Mucosa of rectum (tissue), 2 donors: ENCODE data around the gene SEPTIN5.
"Not testable (repeated sequence)": the region's sequence is repeated elsewhere in the genome, so short reads cannot be mapped to it uniquely, and the experiment has no call there.

Source experiments
- H3K27ac ChIP-seq, 2 donors: one replicate each; pipeline ENCODE4 v1.7.0; 2013; ENCODE audit warnings: inconsistent platforms in 2 of 2, low read depth in 2 of 2, low read length in 2 of 2
- H3K27me3 ChIP-seq, 2 donors: one replicate each; pipeline ENCODE4 v1.7.0; 2013; ENCODE audit warnings: low read length in 2 of 2; ENCODE audit not compliant: control insufficient read depth in 2 of 2, insufficient read depth in 2 of 2
- H3K36me3 ChIP-seq, 2 donors: one replicate each; pipeline ENCODE4 v1.7.0; 2013; ENCODE audit warnings: low read length in 2 of 2; ENCODE audit not compliant: control insufficient read depth in 2 of 2, insufficient read depth in 2 of 2
- H3K4me1 ChIP-seq, 2 donors: one replicate each; pipeline ENCODE4 v1.7.0; 2013; ENCODE audit warnings: low read length in 2 of 2, mild to moderate bottlenecking in 1 of 2; ENCODE audit not compliant: control insufficient read depth in 2 of 2, insufficient read depth in 2 of 2
- H3K4me3 ChIP-seq, 2 donors: one replicate each; pipeline ENCODE4 v1.7.0; 2013; ENCODE audit warnings: low read length in 2 of 2
- H3K9ac ChIP-seq, 2 donors: one replicate each; pipeline ENCODE4 v1.7.0; 2013; ENCODE audit warnings: low read length in 2 of 2, low read depth in 1 of 2, mild to moderate bottlenecking in 1 of 2
- H3K9me3 ChIP-seq, 2 donors: one replicate each; pipeline ENCODE4 v1.7.0; 2013; ENCODE audit warnings: low read length in 2 of 2; ENCODE audit not compliant: control insufficient read depth in 2 of 2
- donor health status: healthy.
- donor health status: Normal muscosa, but diverticular disease.

The SEPTIN5 gene

DNA sequence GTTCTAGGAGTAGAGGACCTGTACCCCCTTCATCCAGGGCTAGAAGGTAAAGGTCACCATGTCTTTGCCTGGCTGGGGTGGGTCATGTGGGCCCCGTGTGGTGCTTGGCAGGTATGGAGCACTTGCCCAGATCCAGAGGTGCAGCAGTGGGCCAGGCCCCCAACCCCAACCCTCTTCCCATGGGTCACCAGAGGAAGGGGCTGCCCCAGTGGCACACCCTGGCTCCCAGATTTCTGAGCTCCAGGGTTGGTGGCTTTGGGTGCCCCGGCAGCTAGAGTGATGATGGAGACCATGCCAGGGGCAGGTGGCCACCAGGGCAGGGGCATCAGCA lies 6.7 kb downstream of the SEPTIN5 start:
- H3K27ac ChIP-seq, result no peak overlapping the region
- no peaks in the 10 kb centered on the region for H3K36me3 ChIP-seq
- no peak overlapping the region for H3K4me3 ChIP-seq
- H3K27me3 ChIP-seq, result peaks cover 39 to 63% of the 10 kb centered on the region in 2 donors
- H3K9me3 ChIP-seq, result no peaks in the 10 kb centered on the region
- H3K9ac ChIP-seq, result no peak overlapping the region
- peaks cover 8 to 17% of the 10 kb centered on the region in 2 donors for H3K4me1 ChIP-seq

GRCh38 chr22:19721330-19722177 lies 7.3 kb downstream of the SEPTIN5 start:
- H3K4me1 ChIP-seq, result peaks cover 8 to 17% of the 10 kb centered on the region in 2 donors
- peaks cover 39 to 57% of the 10 kb centered on the region in 2 donors for H3K27me3 ChIP-seq
- H3K9me3 ChIP-seq, result no peaks in the 10 kb centered on the region
- H3K4me3 ChIP-seq, result no peak overlapping the region
- no peak overlapping the region for H3K27ac ChIP-seq
- no peaks in the 10 kb centered on the region for H3K36me3 ChIP-seq
- H3K9ac ChIP-seq, result no peak overlapping the region

DNA sequence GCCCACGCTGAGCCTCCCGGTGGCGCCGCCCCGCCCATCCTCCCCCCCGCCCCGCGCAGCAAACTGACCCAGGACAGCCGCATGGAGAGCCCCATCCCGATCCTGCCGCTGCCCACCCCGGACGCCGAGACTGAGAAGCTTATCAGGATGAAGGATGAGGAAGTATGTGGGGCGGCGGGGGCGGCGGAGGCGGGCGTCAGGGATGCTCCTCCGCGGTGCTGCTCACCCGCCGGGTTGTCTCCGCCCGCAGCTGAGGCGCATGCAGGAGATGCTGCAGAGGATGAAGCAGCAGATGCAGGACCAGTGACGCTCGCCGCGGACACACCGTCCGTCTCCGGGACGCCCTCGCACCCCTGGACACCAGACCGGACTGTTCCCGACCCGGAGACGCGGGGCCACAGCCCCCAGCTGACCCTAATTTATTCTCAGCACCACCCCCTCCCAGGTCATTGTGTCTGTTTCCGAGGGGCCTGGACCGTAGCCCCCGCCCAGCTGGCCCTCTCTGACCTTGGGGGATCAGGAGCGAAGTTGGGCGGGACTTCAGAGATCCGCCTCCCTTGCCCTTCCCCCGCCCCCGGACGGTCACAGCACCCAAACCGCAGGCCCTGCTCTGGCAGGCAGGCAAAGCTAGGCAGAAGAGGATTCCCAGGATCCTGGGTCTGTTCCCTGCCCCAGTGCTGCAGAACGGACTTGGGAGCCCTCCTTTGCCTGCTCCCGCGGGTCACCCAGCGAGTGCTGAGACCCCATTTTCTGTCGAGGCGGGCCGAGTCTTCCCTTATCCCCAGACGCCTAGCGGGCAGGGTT lies 8.1 kb downstream of the SEPTIN5 start:
- no peak overlapping the region for H3K4me3 ChIP-seq
- no peak overlapping the region for H3K9ac ChIP-seq
- no peaks in the 10 kb centered on the region for H3K9me3 ChIP-seq
- H3K4me1 ChIP-seq, result peaks cover 8 to 17% of the 10 kb centered on the region in 2 donors
- H3K36me3 ChIP-seq, result no peaks in the 10 kb centered on the region
- H3K27me3 ChIP-seq, result peaks cover 39 to 56% of the 10 kb centered on the region in 2 donors
- H3K27ac ChIP-seq, result no peak overlapping the region

DNA sequence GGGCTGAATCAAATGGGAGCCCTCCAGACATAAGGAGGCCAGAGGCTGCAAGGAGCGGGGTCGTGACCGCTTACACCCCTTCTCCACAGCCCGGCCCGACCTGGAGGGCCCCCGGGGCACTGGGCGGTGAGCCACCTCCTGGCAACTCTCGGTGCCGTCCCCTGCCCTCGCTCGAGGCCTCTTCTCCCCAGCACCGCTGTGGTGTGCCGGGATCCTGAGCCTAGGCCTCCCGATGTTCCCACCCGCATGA lies 8.6 kb downstream of the SEPTIN5 start:
- Histone ChIP-seq H3K27ac (no peak overlapping the region), H3K9me3 (no peaks in the 10 kb centered on the region), H3K4me1 (peaks cover 4 to 13% of the 10 kb centered on the region in 2 donors), H3K4me3 (no peak overlapping the region), H3K9ac (no peak overlapping the region), H3K36me3 (no peaks in the 10 kb centered on the region), H3K27me3 (peaks cover 39 to 53% of the 10 kb centered on the region in 2 donors)

- H3K9ac ChIP-seq, result no peak within 1 kb of the TSS
- H3K36me3 ChIP-seq, result no peaks in the 10 kb centered on the region
- peaks cover 3 to 11% of the 10 kb centered on the region in 2 donors for H3K4me1 ChIP-seq
- no peaks in the 10 kb centered on the region for H3K9me3 ChIP-seq
- peaks cover 39 to 53% of the 10 kb centered on the region in 2 donors for H3K27me3 ChIP-seq
- H3K27ac ChIP-seq, result no peak within 1 kb of the TSS
- H3K4me3 ChIP-seq, result no peak within 1 kb of the TSS
Measured at GRCh38 chr22:19723232-19723982, 9.1 kb downstream of the SEPTIN5 start, which contains the start of gene GP1BB. Gene GP1BB (plus strand): TSS chr22:19723539. CDS start chr22:19723570, 31 bp downstream.

DNA sequence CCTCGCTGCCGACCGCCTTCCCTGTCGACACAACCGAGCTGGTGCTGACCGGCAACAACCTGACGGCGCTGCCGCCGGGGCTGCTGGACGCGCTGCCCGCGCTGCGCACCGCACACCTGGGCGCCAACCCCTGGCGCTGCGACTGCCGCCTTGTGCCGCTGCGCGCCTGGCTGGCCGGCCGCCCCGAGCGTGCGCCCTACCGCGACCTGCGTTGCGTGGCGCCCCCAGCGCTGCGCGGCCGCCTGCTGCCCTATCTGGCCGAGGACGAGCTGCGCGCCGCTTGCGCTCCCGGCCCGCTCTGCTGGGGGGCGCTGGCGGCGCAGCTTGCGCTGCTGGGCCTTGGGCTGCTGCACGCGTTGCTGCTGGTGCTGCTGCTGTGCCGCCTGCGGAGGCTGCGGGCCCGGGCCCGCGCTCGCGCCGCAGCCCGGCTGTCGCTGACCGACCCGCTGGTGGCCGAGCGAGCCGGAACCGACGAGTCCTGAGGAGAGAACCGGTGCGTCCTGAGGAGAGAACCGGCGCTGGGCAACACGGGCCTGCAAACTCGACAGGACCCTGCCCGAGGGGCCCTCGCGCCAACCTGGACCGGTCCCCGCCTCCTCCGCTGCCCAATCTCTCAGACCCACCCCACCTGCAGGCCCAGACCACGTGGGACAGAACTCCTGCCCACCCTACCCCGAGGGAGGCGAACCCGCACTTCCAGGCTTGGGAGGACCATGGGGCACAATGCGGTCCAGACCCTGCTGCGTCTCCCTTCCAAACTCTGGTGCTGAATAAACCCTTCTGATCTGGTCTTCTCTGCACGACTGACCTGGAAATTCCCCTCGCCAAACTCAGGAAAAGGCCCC lies 9.9 kb downstream of the SEPTIN5 start:
- no peak overlapping the region for H3K9ac ChIP-seq
- no peaks in the 10 kb centered on the region for H3K9me3 ChIP-seq
- H3K4me1 ChIP-seq, result peaks cover 2 to 9% of the 10 kb centered on the region in 2 donors
- peaks cover 39 to 47% of the 10 kb centered on the region in 2 donors for H3K27me3 ChIP-seq
- H3K27ac ChIP-seq, result no peak overlapping the region
- no peak overlapping the region for H3K4me3 ChIP-seq
- H3K36me3 ChIP-seq, result no peaks in the 10 kb centered on the region

- no peak overlapping the region for H3K27ac ChIP-seq
- H3K36me3 ChIP-seq, result no peaks in the 10 kb centered on the region
- H3K4me1 ChIP-seq, result peaks cover 2 to 9% of the 10 kb centered on the region in 2 donors
- H3K27me3 ChIP-seq, result peaks cover 33 to 38% of the 10 kb centered on the region in 2 donors
- no peaks in the 10 kb centered on the region for H3K9me3 ChIP-seq
- H3K4me3 ChIP-seq, result no peak overlapping the region
- H3K9ac ChIP-seq, result no peak overlapping the region
Measured at GRCh38 chr22:19724927-19725661, 10.8 kb downstream of the SEPTIN5 start.

DNA sequence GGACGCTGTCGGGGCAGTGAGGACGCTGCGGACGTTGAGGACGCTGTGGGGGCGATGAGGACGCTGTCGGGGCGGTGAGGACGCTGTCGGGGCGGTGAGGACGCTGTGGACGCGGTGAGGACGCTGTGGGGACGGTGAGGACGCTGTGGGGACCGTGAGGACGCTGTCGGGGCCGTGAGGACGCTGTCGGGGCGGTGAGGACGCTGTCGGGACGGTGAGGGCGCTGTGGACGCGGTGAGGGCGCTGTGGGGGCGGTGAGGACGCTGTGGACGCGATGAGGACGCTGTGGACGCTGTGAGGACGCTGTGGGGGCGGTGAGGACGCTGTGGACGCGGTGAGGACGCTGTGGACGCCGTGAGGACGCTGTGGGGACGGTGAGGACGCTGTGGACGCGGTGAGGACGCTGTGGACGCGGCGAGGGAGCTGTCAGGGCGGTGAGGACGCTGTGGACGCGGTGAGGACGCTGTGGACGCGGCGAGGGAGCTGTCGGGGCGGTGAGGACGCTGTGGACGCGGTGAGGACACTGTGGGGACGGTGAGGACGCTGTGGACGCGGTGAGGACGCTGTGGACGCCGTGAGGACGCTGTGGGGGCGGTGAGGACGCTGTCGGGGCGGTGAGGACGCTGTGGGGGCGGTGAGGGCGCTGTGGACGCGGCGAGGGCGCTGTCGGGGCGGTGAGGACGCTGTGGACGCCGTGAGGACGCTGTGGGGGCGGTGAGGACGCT lies 11.9 kb downstream of the SEPTIN5 start:
- H3K36me3 ChIP-seq, H3K9me3 ChIP-seq, H3K4me3 ChIP-seq, H3K27ac ChIP-seq, H3K9ac ChIP-seq: not testable (repeated sequence)
- Histone ChIP-seq H3K27me3 (peaks cover 25 to 31% of the 10 kb centered on the region in 2 donors), H3K4me1 (peaks cover 11 to 15% of the 10 kb centered on the region in 2 donors)
